AG09319 (cell line): ENCODE data around the gene SESN1.

ENCODE experiments used
- DNase-seq: peaks from one replicate; pipeline ENCODE4 v3.0.0-alpha.2; 2010; ENCODE audit warnings: low read depth; ENCODE audit errors: extremely low read depth
- CTCF ChIP-seq: IDR thresholded peaks from 2 replicates; pipeline ENCODE4 v1.5.1; 2011; ENCODE audit warnings: low read depth, mild to moderate bottlenecking, inconsistent platforms, low read length, moderate library complexity

SESN1 gene

GRCh38 chr6:109071125-109071917, 23.3 kb downstream of the SESN1 start:
- DNase-seq: no peak
- no peak for TF ChIP-seq CTCF

GRCh38 chr6:109069746-109070145, 24.9 kb downstream of the SESN1 start:
- TF ChIP-seq CTCF: no peak
- no peak for DNase-seq

- TF ChIP-seq CTCF: no peak
- no peak for DNase-seq
Observed at GRCh38 chr6:109062767-109063352, 31.8 kb downstream of the SESN1 start.

GRCh38 chr6:109062216-109062615, 32.4 kb downstream of the SESN1 start:
- no peak for DNase-seq
- no peak for TF ChIP-seq CTCF

- DNase-seq: no peak
- TF ChIP-seq CTCF: no peak
Observed at GRCh38 chr6:109060571-109060970, 34.1 kb downstream of the SESN1 start.

GRCh38 chr6:109059571-109060021, 35.0 kb downstream of the SESN1 start:
- TF ChIP-seq CTCF: peak; percentile 5
- no peak for DNase-seq

GRCh38 chr6:109059153-109059552, 35.5 kb downstream of the SESN1 start:
- no peak for DNase-seq
- TF ChIP-seq CTCF: no peak
